NCI-H2107 treated with DMSO at 0.1 percent for 48 hours (cell line): ENCODE results near the gene PDK1.

Experiments used
- DNase-seq: peaks from one replicate; lab custom pipeline; 2025; ENCODE audit not compliant: unreplicated experiment; lab: John Stamatoyannopoulos, UW

Gene PDK1

GRCh38 chr2:172596776-172597175 is 40.9 kb downstream of the PDK1 start:
- no peak for DNase-seq

- no peak for DNase-seq
Measured at GRCh38 chr2:172597176-172597842, 41.4 kb downstream of the PDK1 start.

GRCh38 chr2:172599947-172600346 is 44.1 kb downstream of the PDK1 start:
- no peak for DNase-seq

- no peak for DNase-seq
Measured at GRCh38 chr2:172600557-172601008, 44.7 kb downstream of the PDK1 start.

GRCh38 chr2:172606285-172606684 is 50.4 kb downstream of the PDK1 start:
- no peak for DNase-seq

- no peak for DNase-seq
Measured at GRCh38 chr2:172607379-172607928, 51.6 kb downstream of the PDK1 start.

GRCh38 chr2:172609488-172609887 is 53.6 kb downstream of the PDK1 start:
- DNase-seq, result no peak

GRCh38 chr2:172612051-172612450 is 56.2 kb downstream of the PDK1 start:
- DNase-seq, result no peak

GRCh38 chr2:172613040-172613439 is 57.1 kb downstream of the PDK1 start:
- no peak for DNase-seq

GRCh38 chr2:172613615-172614231 is 57.8 kb downstream of the PDK1 start:
- DNase-seq, result no peak

- DNase-seq, result no peak
Measured at GRCh38 chr2:172614932-172615331, 59.0 kb downstream of the PDK1 start.

GRCh38 chr2:172615727-172616261 is 59.9 kb downstream of the PDK1 start:
- DNase-seq, result no peak

GRCh38 chr2:172617115-172617514 is 61.2 kb downstream of the PDK1 start:
- DNase-seq, result no peak

- no peak for DNase-seq
Measured at GRCh38 chr2:172623249-172623965, 67.5 kb downstream of the PDK1 start.

- DNase-seq, result no peak
Measured at GRCh38 chr2:172624996-172625395, 69.1 kb downstream of the PDK1 start.

- DNase-seq, result no peak
Measured at GRCh38 chr2:172627181-172627580, 71.3 kb downstream of the PDK1 start.

- DNase-seq, result no peak
Measured at GRCh38 chr2:172628085-172628484, 72.2 kb downstream of the PDK1 start.

GRCh38 chr2:172629586-172629985 is 73.7 kb downstream of the PDK1 start:
- DNase-seq, result no peak

GRCh38 chr2:172630181-172630580 is 74.3 kb downstream of the PDK1 start:
- no peak for DNase-seq

- DNase-seq, result no peak
Measured at GRCh38 chr2:172634477-172634876, 78.6 kb downstream of the PDK1 start.

- DNase-seq, result no peak
Measured at GRCh38 chr2:172635548-172635947, 79.7 kb downstream of the PDK1 start.

- DNase-seq, result no peak
Measured at GRCh38 chr2:172639256-172639655, 83.4 kb downstream of the PDK1 start.
